ENCODE results near the gene CDC42BPB. TPM values are rescaled to one million over a fixed set of nuclear protein-coding genes. Genes with fewer than 3 reads are reported as not detected.

The CDC42BPB gene
- total RNA-seq, 1 experiment from 2014 or later, result 103 TPM

GRCh38 chr14:103074729-103075367 lies 17.5 kb upstream of the CDC42BPB start:
- Histone ChIP-seq H2BK5ac (ENCODE audit: insufficient read length, low read length) (no peak overlapping the region), H2BK15ac (ENCODE audit: low read depth, low read length) (no peak overlapping the region), H2BK12ac (ENCODE audit: insufficient read length, low read depth, low read length) (no peak overlapping the region), H3K27ac (ENCODE audit: insufficient read length, low read depth, low read length) (no peak overlapping the region), H2AK5ac (ENCODE audit: insufficient read length, low read length) (no peak overlapping the region), H3K4ac (ENCODE audit: low read depth, low read length) (no peak overlapping the region), H3K79me2 (ENCODE audit: insufficient read depth, low read length) (no peaks in the 10 kb centered on the region), H3T11ph (ENCODE audit: low read length) (no peak overlapping the region), H3K18ac (ENCODE audit: insufficient read length, low read depth, low read length) (no peak overlapping the region), H3K56ac (ENCODE audit: insufficient read length, low read depth, low read length) (no peak overlapping the region), H2BK20ac (ENCODE audit: low read depth, low read length, poor library complexity, severe bottlenecking) (no peak overlapping the region), H3K27me3 (ENCODE audit: insufficient read depth, low read length) (no peaks in the 10 kb centered on the region; the same call in 1 of the 2 replicates), H3K4me2 (ENCODE audit: insufficient read depth, insufficient read length, low read length) (peak overlapping the region; percentile 50), H4K8ac (replicated peaks; ENCODE audit: insufficient read length, low read depth, low read length) (no peak overlapping the region), H4K5ac (ENCODE audit: insufficient read length, low read depth, low read length) (no peak overlapping the region), H3K4me1 (ENCODE audit: insufficient read depth, low read length) (no peaks in the 10 kb centered on the region), H2AFZ (ENCODE audit: low read length) (no peak overlapping the region), H3K79me1 (ENCODE audit: insufficient read depth, low read depth, low read length, poor library complexity, severe bottlenecking) (no peaks in the 10 kb centered on the region), H3K14ac (ENCODE audit: insufficient read depth, low read length) (no peak overlapping the region; the same call in 1 of the 2 replicates), H4K20me1 (ENCODE audit: control insufficient read depth, insufficient read depth, insufficient read length) (no peaks in the 10 kb centered on the region), H3K9me3 (ENCODE audit: control insufficient read depth, low read depth, low read length) (no peaks in the 10 kb centered on the region), H2BK120ac (ENCODE audit: low read depth, low read length, poor library complexity, severe bottlenecking) (no peak overlapping the region), H3K23me2 (ENCODE audit: insufficient read length, low read depth, low read length, poor library complexity, severe bottlenecking) (no peaks in the 10 kb centered on the region), H4K91ac (ENCODE audit: insufficient read length, low read depth, low read length) (no peak overlapping the region), H3K9ac (ENCODE audit: extremely low read depth, insufficient read length, low read length) (no peak overlapping the region), H3K23ac (ENCODE audit: insufficient read length, low read depth, low read length) (no peak overlapping the region)
- H3K4me3 Mint-ChIP-seq, result peak overlapping the region; percentile 50 to 71; a peak in 4 of 5 replicates
- no peaks in the 10 kb centered on the region for H3K4me1 Mint-ChIP-seq
- peaks cover 18% of the 10 kb centered on the region for H3K27me3 Mint-ChIP-seq (ENCODE audit: low read depth)
- H3K9me3 Mint-ChIP-seq, result no peaks in the 10 kb centered on the region
- no peak for TF ChIP-seq CTCF (conservative IDR thresholded peaks at IDR 0.05)
- no peaks in the 10 kb centered on the region for H3K36me3 Mint-ChIP-seq (ENCODE audit: insufficient read depth in 1 of 3, low read depth in 3 of 3)
- WGBS (ENCODE audit: extremely low coverage, insufficient read length, low lambda C conversion rate), result no CpG with 5 or more reads among the region's 21 CpGs
- H3K27ac Mint-ChIP-seq, result no peak overlapping the region
- DNase-seq, result peak; percentile 69

Data from H9 (cell line).